WTC11 (cell line): ENCODE results near the gene CDH13. TPM values are rescaled to one million over a fixed set of nuclear protein-coding genes. Genes with fewer than 3 reads are reported as not detected.

Experiments
- ATAC-seq: fragments of 200-7000 bp; cut with Tn5 transposase; 2 replicates; pipeline ENCODE4 v1.10.0; 2021; ENCODE audit warnings: mild to moderate bottlenecking, moderate library complexity
- CTCF ChIA-PET: fragments of 300-600 bp; sonication (Branson Sonifier 250); formaldehyde crosslinking; loops from one replicate; lab custom pipeline; 2021; ENCODE audit warnings: antibody characterized with exemption; lab: Charles Lee
- POLR2A ChIA-PET: fragments of 350-600 bp; sonication (Branson Sonifier 250); formaldehyde crosslinking; loops from one replicate; lab custom pipeline; 2021; ENCODE audit warnings: antibody characterized with exemption; lab: Charles Lee
- DNase-seq: peaks from one replicate; pipeline ENCODE4 v3.0.0; 2021; ENCODE audit warnings: low spot score
- H3K27ac Mint-ChIP-seq: 2 replicates; pipeline ENCODE4 v1.8.0; 2021; ENCODE audit warnings: mixed read lengths
- H3K27me3 Mint-ChIP-seq: 2 replicates; pipeline ENCODE4 v1.8.0; 2021; ENCODE audit warnings: low read depth, mild to moderate bottlenecking, moderate library complexity, mixed read lengths
- H3K36me3 Mint-ChIP-seq: 2 replicates; pipeline ENCODE4 v1.8.0; 2021; ENCODE audit warnings: mixed read lengths
- H3K4me1 Mint-ChIP-seq: 2 replicates; pipeline ENCODE4 v1.8.0; 2022; ENCODE audit warnings: mixed read lengths
- H3K4me3 Mint-ChIP-seq: 2 replicates; pipeline ENCODE4 v1.8.0; 2021; ENCODE audit warnings: mild to moderate bottlenecking, moderate library complexity, mixed read lengths
- H3K9me3 Mint-ChIP-seq: 2 replicates; pipeline ENCODE4 v1.8.0; 2021; ENCODE audit warnings: mixed read lengths
- ATF1 ChIP-seq: sonication (generic); formaldehyde crosslinking; IDR thresholded peaks from 2 replicates; pipeline ENCODE4 v1.8.1; 2023; ENCODE audit warnings: mild to moderate bottlenecking, moderate library complexity, missing genetic modification reagents
- ERG ChIP-seq: fragments of 250-450 bp; sonication (Bioruptor Pico); IDR thresholded peaks from 2 replicates; pipeline ENCODE4 v1.8.0; 2021; ENCODE audit warnings: mild to moderate bottlenecking
- ETV6 ChIP-seq: sonication (generic); formaldehyde crosslinking; IDR thresholded peaks from 2 replicates; pipeline ENCODE4 v1.8.1; 2022; ENCODE audit warnings: mild to moderate bottlenecking, missing genetic modification reagents
- GABPB1 ChIP-seq: sonication (generic); formaldehyde crosslinking; IDR thresholded peaks from 2 replicates; pipeline ENCODE4 v1.8.1; 2023; ENCODE audit warnings: mild to moderate bottlenecking, missing genetic modification reagents
- IRF1 ChIP-seq: sonication (generic); formaldehyde crosslinking; IDR thresholded peaks from 2 replicates; pipeline ENCODE4 v1.8.0; 2023; ENCODE audit warnings: missing genetic modification reagents
- IRF2 ChIP-seq: sonication (generic); formaldehyde crosslinking; IDR thresholded peaks from 2 replicates; pipeline ENCODE4 v1.8.0; 2022; ENCODE audit warnings: low read depth, missing genetic modification reagents, borderline replicate concordance
- MYBL2 ChIP-seq: sonication (generic); formaldehyde crosslinking; IDR thresholded peaks from 2 replicates; pipeline ENCODE4 v1.8.1; 2023; ENCODE audit warnings: mild to moderate bottlenecking, moderate library complexity, missing genetic modification reagents
- ZNF121 ChIP-seq: sonication (generic); formaldehyde crosslinking; IDR thresholded peaks from 2 replicates; pipeline ENCODE4 v1.8.0; 2023; ENCODE audit warnings: missing genetic modification reagents
- ZNF138 ChIP-seq: sonication (generic); formaldehyde crosslinking; conservative IDR thresholded peaks from 2 replicates; pipeline ENCODE4 v1.8.1; 2022; ENCODE audit warnings: mild to moderate bottlenecking, moderate library complexity, missing genetic modification reagents
- ZNF396 ChIP-seq: fragments of 250-450 bp; sonication (Bioruptor Pico); IDR thresholded peaks from 2 replicates; pipeline ENCODE4 v1.8.0; 2021; ENCODE audit warnings: mild to moderate bottlenecking, moderate library complexity, borderline replicate concordance
- ZSCAN18 ChIP-seq: fragments of 250-450 bp; sonication (Bioruptor Pico); IDR thresholded peaks from 2 replicates; pipeline ENCODE4 v2.1.2; 2022; ENCODE audit warnings: mild to moderate bottlenecking, moderate library complexity
- total RNA-seq: library from RNA; stranded (reverse); gene quantifications from 3 replicates; pipeline ENCODE4 v1.2.3, GENCODE V29; 2021
- TF ChIP-seq, protein P1 (sequence below): sonication (generic); formaldehyde crosslinking; IDR thresholded peaks from 2 replicates; pipeline ENCODE4 v1.8.0; 2023; ENCODE audit warnings: mild to moderate bottlenecking, missing genetic modification reagents

CDH13 gene
- total RNA-seq, 1 experiment from 2014 or later, result 0.81 TPM

DNA sequence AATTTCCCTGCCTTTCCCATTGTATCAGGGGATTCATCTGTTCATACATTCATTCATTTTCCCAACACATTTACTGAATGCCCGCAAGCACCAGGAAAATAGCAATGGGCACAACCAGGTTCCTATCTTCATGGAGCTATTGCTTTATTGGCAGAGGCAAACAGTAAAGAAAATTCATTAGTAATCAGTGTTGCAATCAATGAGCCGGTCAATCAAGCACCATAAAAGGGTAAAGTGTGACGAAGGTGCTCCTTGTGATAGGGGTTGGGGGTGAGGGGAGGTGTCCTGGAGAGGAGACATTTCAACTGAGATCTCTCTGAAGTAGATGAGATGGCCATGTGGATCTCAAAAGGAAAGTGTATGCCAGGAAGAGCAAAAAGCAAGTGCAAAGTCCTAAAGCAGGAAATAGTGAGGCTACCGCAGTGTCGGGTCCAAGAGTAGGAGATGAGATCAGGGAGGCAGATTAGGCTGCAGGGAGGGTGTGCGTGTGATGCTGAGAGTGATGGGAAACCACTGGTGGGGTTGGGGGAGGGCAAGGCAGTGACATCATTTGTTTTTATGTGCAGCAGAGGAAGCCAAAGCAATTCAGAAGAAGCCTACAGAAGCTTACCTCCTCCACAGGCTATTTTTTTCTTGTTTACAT is 28.4 kb downstream of the CDH13 start:
- no peak overlapping the region for H3K27ac Mint-ChIP-seq
- no peak overlapping the region for H3K4me3 Mint-ChIP-seq
- no peaks in the 10 kb centered on the region; the same call in 1 of the 2 replicates for H3K27me3 Mint-ChIP-seq
- TF ChIP-seq ERG (CRISPR knock-in tag) (no peak), ETV6 (no peak), MYBL2 (CRISPR knock-in tag) (no peak), ZSCAN18 (CRISPR knock-in tag) (no peak), ATF1 (no peak), IRF2 (CRISPR knock-in tag) (no peak), ZNF121 (CRISPR knock-in tag) (no peak)
- TF ChIP-seq, protein P1, sequence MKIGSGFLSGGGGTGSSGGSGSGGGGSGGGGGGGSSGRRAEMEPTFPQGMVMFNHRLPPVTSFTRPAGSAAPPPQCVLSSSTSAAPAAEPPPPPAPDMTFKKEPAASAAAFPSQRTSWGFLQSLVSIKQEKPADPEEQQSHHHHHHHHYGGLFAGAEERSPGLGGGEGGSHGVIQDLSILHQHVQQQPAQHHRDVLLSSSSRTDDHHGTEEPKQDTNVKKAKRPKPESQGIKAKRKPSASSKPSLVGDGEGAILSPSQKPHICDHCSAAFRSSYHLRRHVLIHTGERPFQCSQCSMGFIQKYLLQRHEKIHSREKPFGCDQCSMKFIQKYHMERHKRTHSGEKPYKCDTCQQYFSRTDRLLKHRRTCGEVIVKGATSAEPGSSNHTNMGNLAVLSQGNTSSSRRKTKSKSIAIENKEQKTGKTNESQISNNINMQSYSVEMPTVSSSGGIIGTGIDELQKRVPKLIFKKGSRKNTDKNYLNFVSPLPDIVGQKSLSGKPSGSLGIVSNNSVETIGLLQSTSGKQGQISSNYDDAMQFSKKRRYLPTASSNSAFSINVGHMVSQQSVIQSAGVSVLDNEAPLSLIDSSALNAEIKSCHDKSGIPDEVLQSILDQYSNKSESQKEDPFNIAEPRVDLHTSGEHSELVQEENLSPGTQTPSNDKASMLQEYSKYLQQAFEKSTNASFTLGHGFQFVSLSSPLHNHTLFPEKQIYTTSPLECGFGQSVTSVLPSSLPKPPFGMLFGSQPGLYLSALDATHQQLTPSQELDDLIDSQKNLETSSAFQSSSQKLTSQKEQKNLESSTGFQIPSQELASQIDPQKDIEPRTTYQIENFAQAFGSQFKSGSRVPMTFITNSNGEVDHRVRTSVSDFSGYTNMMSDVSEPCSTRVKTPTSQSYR (CRISPR knock-in tag), result no peak
- TF ChIP-seq, all 79 proteins: peak for 0
- ChIA-PET CTCF (interaction anchor here (0.8 kb wide), 1 partner anchor 16 kb away, joined by 3 read pairs; no protein-coding TSS in a partner anchor), POLR2A (no interaction called here)
- H3K36me3 Mint-ChIP-seq, result no peaks in the 10 kb centered on the region
- no peaks in the 10 kb centered on the region; the same call in 1 of the 2 replicates for H3K9me3 Mint-ChIP-seq
- ATAC-seq, result no peak
- H3K4me1 Mint-ChIP-seq, result peaks cover 24% of the 10 kb centered on the region
- DNase-seq, result no peak

GRCh38 chr16:82655720-82656490 is 29.1 kb downstream of the CDH13 start:
- H3K4me1 Mint-ChIP-seq, result peaks cover 28% of the 10 kb centered on the region
- ATAC-seq (no peak), DNase-seq (no peak)
- H3K9me3 Mint-ChIP-seq, result no peaks in the 10 kb centered on the region; the same call in 1 of the 2 replicates
- ChIA-PET CTCF (interaction anchor here (0.6 to 0.8 kb wide), 3 partner anchors 17 to 1338 kb away, joined by 3 to 4 read pairs (median 3); no protein-coding TSS in a partner anchor), POLR2A (interaction anchor here (0.6 kb wide), 2 partner anchors 304 to 502 kb away, joined by 4 read pairs; no protein-coding TSS in a partner anchor)
- no peaks in the 10 kb centered on the region for H3K36me3 Mint-ChIP-seq
- no peak overlapping the region for H3K27ac Mint-ChIP-seq
- H3K27me3 Mint-ChIP-seq, result no peaks in the 10 kb centered on the region; the same call in 1 of the 2 replicates
- TF ChIP-seq ZSCAN18 (CRISPR knock-in tag) (no peak), GABPB1 (CRISPR knock-in tag) (no peak), ZNF138 (CRISPR knock-in tag) (no peak), IRF1 (CRISPR knock-in tag) (no peak), ZNF396 (CRISPR knock-in tag) (no peak), ATF1 (no peak)
- no peak overlapping the region for H3K4me3 Mint-ChIP-seq
